HL-60 (cell line): Measurements from ENCODE around the gene TTLL11.

Source experiments
- DNase-seq, 2 experiments: peaks; one replicate each; pipeline ENCODE4 v3.0.0-alpha.2; 2010 to 2020; ENCODE audit warnings: low read depth in 1 of 2, low spot score in 1 of 2
- H3K27ac ChIP-seq: fragments of 250-450 bp; sonication (Bioruptor Pico); replicated peaks from 2 replicates; pipeline ENCODE4 v1.5.1; 2020; ENCODE audit warnings: mild to moderate bottlenecking, moderate library complexity
- H3K27me3 ChIP-seq: fragments of 250-450 bp; sonication (Bioruptor Pico); 2 replicates; pipeline ENCODE4 v1.5.1; 2021; ENCODE audit warnings: mild to moderate bottlenecking, moderate library complexity; ENCODE audit not compliant: insufficient read depth, poor library complexity, severe bottlenecking
- H3K4me3 ChIP-seq: replicated peaks from 2 replicates; pipeline ENCODE4 v1.5.1; 2011; ENCODE audit warnings: mild to moderate bottlenecking, control low read depth, low read length; ENCODE audit not compliant: insufficient read depth
- CTCF ChIP-seq: IDR thresholded peaks from one replicate; pipeline ENCODE4 v1.5.1; 2011; ENCODE audit warnings: low read length, control low read depth, inconsistent platforms; ENCODE audit not compliant: insufficient read depth
- GABPA ChIP-seq: IDR thresholded peaks from 2 replicates; pipeline ENCODE4 v1.6.1; 2012; ENCODE audit warnings: low read depth
- POLR2AphosphoS5 ChIP-seq: IDR thresholded peaks from 2 replicates; pipeline ENCODE4 v1.6.1; 2012; ENCODE audit warnings: low read depth
- REST ChIP-seq: IDR thresholded peaks from 2 replicates; pipeline ENCODE4 v1.6.1; 2012; ENCODE audit warnings: low read depth; ENCODE audit not compliant: insufficient replicate concordance
- SPI1 ChIP-seq: IDR thresholded peaks from 2 replicates; pipeline ENCODE4 v1.6.1; 2012; ENCODE audit warnings: low read depth, mild to moderate bottlenecking, borderline replicate concordance

TTLL11 gene

GRCh38 chr9:121807823-121808278, 285.3 kb downstream of the TTLL11 start:
- Histone ChIP-seq H3K27me3 (no peaks in the 10 kb centered on the region), H3K4me3 (no peak overlapping the region), H3K27ac (no peak overlapping the region)
- DNase-seq = no peak
- TF ChIP-seq CTCF (no peak), GABPA (no peak), REST (no peak), SPI1 (no peak), POLR2AphosphoS5 (no peak)

GRCh38 chr9:121807069-121807822, 285.9 kb downstream of the TTLL11 start:
- Histone ChIP-seq H3K4me3 (no peak overlapping the region), H3K27ac (no peak overlapping the region), H3K27me3 (no peaks in the 10 kb centered on the region)
- no peak for TF ChIP-seq POLR2AphosphoS5
- TF ChIP-seq GABPA = no peak
- no peak for TF ChIP-seq SPI1
- no peak for TF ChIP-seq CTCF
- no peak for TF ChIP-seq REST
- DNase-seq = no peak

- no peak overlapping the region for H3K4me3 ChIP-seq
- TF ChIP-seq SPI1 (no peak), POLR2AphosphoS5 (no peak)
- no peak for DNase-seq
- H3K27ac ChIP-seq = no peak overlapping the region
- no peaks in the 10 kb centered on the region for H3K27me3 ChIP-seq
Observed at GRCh38 chr9:121802753-121803152, 290.4 kb downstream of the TTLL11 start.

- H3K27me3 ChIP-seq = no peaks in the 10 kb centered on the region
- no peak overlapping the region for H3K4me3 ChIP-seq
- H3K27ac ChIP-seq = no peak overlapping the region
- no peak for DNase-seq
- TF ChIP-seq SPI1 (no peak), CTCF (no peak), GABPA (no peak), REST (no peak), POLR2AphosphoS5 (no peak)
Observed at GRCh38 chr9:121801579-121801978, 291.5 kb downstream of the TTLL11 start.
